ENCODE measurements around the gene SCD5.
"Not testable (repeated sequence)": the region's sequence is repeated elsewhere in the genome, so short reads cannot be mapped to it uniquely, and the experiment has no call there.

SCD5 gene

GRCh38 chr4:82798168-82799005 is at the start of gene SCD5:
Gene SCD5, minus strand, starts transcription at chr4:82798796. Its CDS starts 259 bp downstream, at chr4:82798537.
- DNase-seq: peak; percentile 42

GRCh38 chr4:82842593-82842992 is 44.0 kb upstream of the SCD5 start:
- no peak for DNase-seq

- no peak for DNase-seq
These were observed 41.0 kb upstream of the SCD5 start for GRCh38 chr4:82839624-82840023.

- DNase-seq: no peak
These were observed 35.2 kb upstream of the SCD5 start for GRCh38 chr4:82833696-82834313.

- DNase-seq: not testable (repeated sequence)
These were observed 34.5 kb upstream of the SCD5 start for GRCh38 chr4:82833060-82833459.

- no peak for DNase-seq
These were observed 26.8 kb upstream of the SCD5 start for GRCh38 chr4:82825425-82825824.

- no peak for DNase-seq
These were observed 24.5 kb upstream of the SCD5 start for GRCh38 chr4:82823062-82823461.

GRCh38 chr4:82820689-82821088 is 22.1 kb upstream of the SCD5 start:
- no peak for DNase-seq

- DNase-seq: no peak
These were observed 20.4 kb upstream of the SCD5 start for GRCh38 chr4:82818664-82819662.

GRCh38 chr4:82816874-82817273 is 18.3 kb upstream of the SCD5 start:
- DNase-seq: not testable (repeated sequence)

- DNase-seq: no peak
These were observed 15.4 kb upstream of the SCD5 start for GRCh38 chr4:82814034-82814433.

- DNase-seq: peak; percentile 48
These were observed 13.3 kb upstream of the SCD5 start for GRCh38 chr4:82811838-82812341.

- no peak for DNase-seq
These were observed 12.8 kb upstream of the SCD5 start for GRCh38 chr4:82811392-82811791.

- DNase-seq: no peak
These were observed 11.6 kb upstream of the SCD5 start for GRCh38 chr4:82810176-82810575.

GRCh38 chr4:82809619-82810018 is 11.0 kb upstream of the SCD5 start:
- DNase-seq: no peak

GRCh38 chr4:82803746-82804145 is 5.2 kb upstream of the SCD5 start:
- DNase-seq: no peak

- no peak for DNase-seq
These were observed 4.3 kb upstream of the SCD5 start for GRCh38 chr4:82802911-82803310.

- no peak for DNase-seq
These were observed 3.4 kb upstream of the SCD5 start for GRCh38 chr4:82801910-82802521.

- DNase-seq: no peak
These were observed 648 bp upstream of the SCD5 start for GRCh38 chr4:82799006-82799881.

GRCh38 chr4:82797405-82798111 is 1.0 kb downstream of the SCD5 start:
- DNase-seq: no peak

GRCh38 chr4:82797040-82797404 is 1.6 kb downstream of the SCD5 start:
- DNase-seq: no peak
